Ovary (tissue), 3 donors: ENCODE data around the gene GAS5.

Experiments
- CTCF ChIP-seq, 3 donors: fragments of 450-650 bp in 2 of 3; fragments of 200-600 bp in 1 of 3; IDR thresholded peaks; one replicate each; pipeline versions ENCODE4 v1.5.1 to v1.8.0; 2016 to 2022; ENCODE audit warnings: antibody characterized with exemption in 3 of 3, mild to moderate bottlenecking in 1 of 3
- EP300 ChIP-seq: sonication (generic); formaldehyde crosslinking; IDR thresholded peaks from one replicate; pipeline ENCODE4 v1.6.1; 2017; ENCODE audit warnings: antibody characterized with exemption
- POLR2A ChIP-seq: fragments of 450-650 bp; IDR thresholded peaks from one replicate; pipeline ENCODE4 v1.6.1; 2017; ENCODE audit warnings: antibody characterized with exemption, mild to moderate bottlenecking, moderate library complexity
- donor health status: DM: no; HTN: no; CAD: no.

GRCh38 chr1:173884701-173885100 lies 16.9 kb upstream of the GAS5 start:
- TF ChIP-seq CTCF (IDR thresholded peaks at IDR 0.05) (no peak), POLR2A (no peak), EP300 (no peak)
